Measurements from ENCODE around the gene KCNJ4.
"Not testable (repeated sequence)": the region's sequence is repeated elsewhere in the genome, so short reads cannot be mapped to it uniquely, and the experiment has no call there.

The KCNJ4 gene

GRCh38 chr22:38470179-38470578, 15.2 kb upstream of the KCNJ4 start:
- not testable (repeated sequence) for DNase-seq

GRCh38 chr22:38469306-38469781, 14.3 kb upstream of the KCNJ4 start:
- no peak for DNase-seq

- no peak for DNase-seq
These were observed 13.7 kb upstream of the KCNJ4 start for GRCh38 chr22:38468443-38469305.

- peak; percentile 43 for DNase-seq
These were observed 13.0 kb upstream of the KCNJ4 start, which contains the start of gene KDELR3 for GRCh38 chr22:38467904-38468442. KDELR3 (plus strand) TSS chr22:38468096; CDS start chr22:38468234, 138 bp downstream.

- no peak for DNase-seq
These were observed 12.5 kb upstream of the KCNJ4 start for GRCh38 chr22:38467438-38467903.

GRCh38 chr22:38465673-38466490, 10.9 kb upstream of the KCNJ4 start:
- no peak for DNase-seq

GRCh38 chr22:38464992-38465672, 10.1 kb upstream of the KCNJ4 start:
- DNase-seq, result no peak

GRCh38 chr22:38462960-38463784, 8.2 kb upstream of the KCNJ4 start:
- DNase-seq, result no peak

- DNase-seq, result peak; percentile 62
These were observed 6.5 kb upstream of the KCNJ4 start for GRCh38 chr22:38461414-38462081.

GRCh38 chr22:38461057-38461413, 6.0 kb upstream of the KCNJ4 start:
- no peak for DNase-seq

GRCh38 chr22:38460426-38460840, 5.4 kb upstream of the KCNJ4 start:
- DNase-seq, result no peak

GRCh38 chr22:38456841-38457699, 2.1 kb upstream of the KCNJ4 start:
- no peak for DNase-seq

GRCh38 chr22:38456272-38456835, 1.4 kb upstream of the KCNJ4 start:
- DNase-seq, result no peak

GRCh38 chr22:38455530-38456271, 702 bp upstream of the KCNJ4 start:
- no peak for DNase-seq

- no peak for DNase-seq
These were observed 485 bp downstream of the KCNJ4 start for GRCh38 chr22:38454353-38455075.

- DNase-seq, result no peak
These were observed 1.0 kb downstream of the KCNJ4 start for GRCh38 chr22:38453996-38454352.

- DNase-seq, result no peak
These were observed 1.8 kb downstream of the KCNJ4 start for GRCh38 chr22:38453066-38453672.

Data from kidney glomerular epithelial cell (primary cell).